BLaER1 treated with 17β-estradiol and CSF1 and Interleukin-3, amounts not matched to agents 10 nM and 100 nM (cell line): ENCODE measurements around the gene TFDP2.
"Not testable (repeated sequence)": the region's sequence is repeated elsewhere in the genome, so short reads cannot be mapped to it uniquely, and the experiment has no call there.

Source experiments
- H3K27ac ChIP-seq, 11 experiments: shearing (Covaris generic); formaldehyde crosslinking; 2 replicates each; pipeline ENCODE4 v1.8.1; 2022
- H3K27me3 ChIP-seq, 11 experiments: shearing (Covaris generic); formaldehyde crosslinking; 2 replicates each; pipeline ENCODE4 v1.8.1; 2022
- H3K36me3 ChIP-seq, 11 experiments: shearing (Covaris generic); formaldehyde crosslinking; 2 replicates each; pipeline ENCODE4 v1.8.1; 2022
- H3K4me1 ChIP-seq, 10 experiments: shearing (Covaris generic); formaldehyde crosslinking; 2 replicates each; pipeline ENCODE4 v1.8.1; 2022
- H3K4me2 ChIP-seq, 11 experiments: shearing (Covaris generic); formaldehyde crosslinking; 2 replicates each; pipeline ENCODE4 v1.8.1; 2022
- H3K4me3 ChIP-seq, 10 experiments: shearing (Covaris generic); formaldehyde crosslinking; 2 replicates each; pipeline ENCODE4 v1.8.1; 2022
- H3K9ac ChIP-seq, 11 experiments: shearing (Covaris generic); formaldehyde crosslinking; 2 replicates each; pipeline ENCODE4 v1.8.1; 2022
- H3K9me3 ChIP-seq, 11 experiments: shearing (Covaris generic); formaldehyde crosslinking; replicated peaks in 1 of 11; 2 replicates each; pipeline ENCODE4 v1.8.1; 2022
- H4K20me1 ChIP-seq, 11 experiments: shearing (Covaris generic); formaldehyde crosslinking; 2 replicates each; pipeline ENCODE4 v1.8.1; 2022
- Cebpa-rat ChIP-seq, 11 experiments: shearing (Covaris generic); IDR thresholded peaks; 2 replicates each; pipeline ENCODE4 v1.8.1; 2022

Gene TFDP2

GRCh38 chr3:142112601-142113000, 36.7 kb downstream of the TFDP2 start:
- peaks cover 0 to 6% (median 0%) of the 10 kb centered on the region in 11 experiments; a peak in 1 of 22 replicates for H3K9me3 ChIP-seq
- no peaks in the 10 kb centered on the region for H3K36me3 ChIP-seq
- peaks cover 0 to 5% (median 0%) of the 10 kb centered on the region in 10 experiments; a peak in 2 of 20 replicates for H3K4me1 ChIP-seq
- no peak overlapping the region for H3K27ac ChIP-seq
- no peak overlapping the region for H3K9ac ChIP-seq
- no peaks in the 10 kb centered on the region for H4K20me1 ChIP-seq
- H3K4me2 ChIP-seq: no peak overlapping the region
- H3K4me3 ChIP-seq: no peak overlapping the region
- peak in 1 of 11 experiments; percentile 46; a peak in 1 of 22 replicates for TF ChIP-seq Cebpa-rat (IDR thresholded peaks at IDR 0.05)
- no peaks in the 10 kb centered on the region for H3K27me3 ChIP-seq

- H3K4me3 ChIP-seq: no peak overlapping the region
- no peak overlapping the region for H3K27ac ChIP-seq
- H4K20me1 ChIP-seq: no peaks in the 10 kb centered on the region
- no peak overlapping the region for H3K9ac ChIP-seq
- no peaks in the 10 kb centered on the region; a peak in 1 of 22 replicates for H3K9me3 ChIP-seq
- no peaks in the 10 kb centered on the region for H3K27me3 ChIP-seq
- no peak for TF ChIP-seq Cebpa-rat (IDR thresholded peaks at IDR 0.05)
- peak overlapping the region in 1 of 11 experiments; percentile 18; a peak in 1 of 22 replicates for H3K4me2 ChIP-seq
- H3K4me1 ChIP-seq: peaks cover 0 to 10% (median 2%) of the 10 kb centered on the region in 10 experiments; a peak in 5 of 20 replicates
- no peaks in the 10 kb centered on the region for H3K36me3 ChIP-seq
Measured at GRCh38 chr3:142106548-142106947, 42.8 kb downstream of the TFDP2 start.

DNA sequence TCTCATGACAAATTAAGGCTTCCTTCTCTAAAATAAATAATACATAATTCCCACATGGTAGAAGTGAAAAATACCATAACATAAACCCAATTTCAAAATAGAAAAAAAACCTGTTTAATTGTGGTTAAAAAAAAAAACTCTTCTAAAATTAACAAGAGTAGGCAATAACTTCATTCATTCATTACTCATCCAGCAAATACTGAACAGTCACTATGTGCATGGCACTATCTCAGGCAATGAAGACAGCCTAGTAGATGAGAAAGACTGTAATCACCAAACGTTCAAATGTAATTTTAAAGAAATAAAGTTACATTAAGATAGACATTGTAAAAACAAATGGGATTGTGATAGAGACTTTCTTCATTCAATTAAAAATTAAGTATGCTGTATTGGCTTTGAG, 43.4 kb downstream of the TFDP2 start:
- H3K4me1 ChIP-seq: peaks cover 0 to 10% (median 2%) of the 10 kb centered on the region in 10 experiments; a peak in 5 of 20 replicates
- no peak overlapping the region for H3K9ac ChIP-seq
- H3K4me3 ChIP-seq: no peak overlapping the region
- no peaks in the 10 kb centered on the region for H3K36me3 ChIP-seq
- H3K27ac ChIP-seq: no peak overlapping the region
- no peaks in the 10 kb centered on the region for H4K20me1 ChIP-seq
- no peak overlapping the region for H3K4me2 ChIP-seq
- no peaks in the 10 kb centered on the region for H3K27me3 ChIP-seq
- TF ChIP-seq Cebpa-rat (IDR thresholded peaks at IDR 0.05): no peak
- H3K9me3 ChIP-seq: no peaks in the 10 kb centered on the region

- Histone ChIP-seq H3K9me3 (no peaks in the 10 kb centered on the region), H3K9ac (no peak overlapping the region), H3K27ac (no peak overlapping the region), H4K20me1 (no peaks in the 10 kb centered on the region), H3K4me2 (no peak overlapping the region), H3K27me3 (no peaks in the 10 kb centered on the region), H3K4me3 (no peak overlapping the region), H3K4me1 (peaks cover 0 to 10% (median 2%) of the 10 kb centered on the region in 10 experiments; a peak in 5 of 20 replicates), H3K36me3 (no peaks in the 10 kb centered on the region)
- no peak for TF ChIP-seq Cebpa-rat (IDR thresholded peaks at IDR 0.05)
Measured at GRCh38 chr3:142104763-142105162, 44.6 kb downstream of the TFDP2 start.

- Histone ChIP-seq H3K4me1 (peaks cover 0 to 9% (median 6%) of the 10 kb centered on the region in 10 experiments; a peak in 10 of 20 replicates), H3K4me2 (no peak overlapping the region), H3K4me3 (no peak overlapping the region), H3K36me3 (no peaks in the 10 kb centered on the region), H4K20me1 (no peaks in the 10 kb centered on the region), H3K9ac (no peak overlapping the region), H3K9me3 (no peaks in the 10 kb centered on the region), H3K27me3 (no peaks in the 10 kb centered on the region), H3K27ac (no peak overlapping the region)
- TF ChIP-seq Cebpa-rat (IDR thresholded peaks at IDR 0.05): no peak
Measured at GRCh38 chr3:142098964-142099363, 50.4 kb downstream of the TFDP2 start.

GRCh38 chr3:142097099-142097843, 52.1 kb downstream of the TFDP2 start:
- Histone ChIP-seq H3K4me2 (no peak overlapping the region), H3K4me1 (peaks cover 0 to 9% (median 6%) of the 10 kb centered on the region in 10 experiments; a peak in 10 of 20 replicates), H3K4me3 (no peak overlapping the region), H3K36me3 (no peaks in the 10 kb centered on the region), H3K9me3 (no peaks in the 10 kb centered on the region), H4K20me1 (no peaks in the 10 kb centered on the region), H3K27ac (no peak overlapping the region), H3K27me3 (no peaks in the 10 kb centered on the region), H3K9ac (no peak overlapping the region)
- no peak for TF ChIP-seq Cebpa-rat (IDR thresholded peaks at IDR 0.05)

DNA sequence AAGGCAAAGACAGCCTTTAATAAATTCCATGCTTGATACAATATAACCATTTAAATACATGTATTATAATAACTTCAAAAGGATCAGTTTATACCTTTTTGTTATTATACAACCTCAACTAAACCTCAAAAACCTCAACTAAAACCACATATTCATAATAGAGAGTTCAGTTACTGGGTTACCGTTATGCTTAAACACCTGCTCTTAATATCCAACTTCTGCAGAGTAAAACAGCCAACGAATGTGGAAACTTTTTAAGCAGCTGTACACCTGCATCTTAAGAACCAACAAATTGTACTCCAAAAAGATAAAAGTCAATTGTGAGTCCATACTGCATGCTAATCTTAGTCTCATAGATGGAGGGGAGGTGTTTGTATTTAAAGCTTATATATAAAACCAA, 53.5 kb downstream of the TFDP2 start:
- Histone ChIP-seq H4K20me1 (no peaks in the 10 kb centered on the region), H3K4me2 (peak overlapping the region in 5 of 11 experiments; percentile 9 to 60 (median 46); a peak in 7 of 22 replicates), H3K27ac (no peak overlapping the region), H3K36me3 (no peaks in the 10 kb centered on the region), H3K9ac (no peak overlapping the region), H3K4me1 (peaks cover 0 to 9% (median 6%) of the 10 kb centered on the region in 10 experiments; a peak in 10 of 20 replicates), H3K4me3 (no peak overlapping the region), H3K27me3 (no peaks in the 10 kb centered on the region), H3K9me3 (no peaks in the 10 kb centered on the region)
- TF ChIP-seq Cebpa-rat (IDR thresholded peaks at IDR 0.05): no peak

DNA sequence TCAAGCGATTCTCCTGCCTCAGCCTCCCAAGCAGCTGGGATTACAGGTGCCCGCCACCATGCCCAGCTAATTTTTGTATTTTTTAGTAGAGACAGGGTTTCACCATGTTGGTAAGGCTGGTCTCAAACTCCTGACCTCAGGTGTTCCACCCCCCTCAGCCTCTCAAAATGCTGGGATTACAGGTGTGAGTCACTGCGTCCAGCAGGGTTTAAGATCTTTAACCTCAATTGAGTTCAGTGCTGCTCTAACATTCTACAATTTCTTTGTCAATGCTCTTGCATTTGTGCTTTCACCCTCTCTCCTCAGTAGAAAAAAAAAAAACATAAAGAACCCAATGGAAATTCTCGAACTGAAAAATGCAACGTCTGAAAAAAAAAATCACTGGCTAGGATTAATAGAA, 60.4 kb downstream of the TFDP2 start:
- H3K4me1 ChIP-seq, H3K27me3 ChIP-seq, H3K4me2 ChIP-seq, H3K9me3 ChIP-seq, H3K9ac ChIP-seq, H3K27ac ChIP-seq, H3K36me3 ChIP-seq, H3K4me3 ChIP-seq, H4K20me1 ChIP-seq: not testable (repeated sequence)

GRCh38 chr3:142088522-142088921, 60.8 kb downstream of the TFDP2 start:
- Histone ChIP-seq H3K9me3 (peaks cover 0 to 8% (median 3%) of the 10 kb centered on the region in 11 experiments; a peak in 2 of 22 replicates), H3K27me3 (no peaks in the 10 kb centered on the region), H3K4me1 (no peaks in the 10 kb centered on the region), H3K9ac (no peak overlapping the region), H3K4me2 (no peak overlapping the region), H3K4me3 (no peak overlapping the region), H3K27ac (no peak overlapping the region), H3K36me3 (no peaks in the 10 kb centered on the region), H4K20me1 (no peaks in the 10 kb centered on the region)
- no peak for TF ChIP-seq Cebpa-rat (IDR thresholded peaks at IDR 0.05)

DNA sequence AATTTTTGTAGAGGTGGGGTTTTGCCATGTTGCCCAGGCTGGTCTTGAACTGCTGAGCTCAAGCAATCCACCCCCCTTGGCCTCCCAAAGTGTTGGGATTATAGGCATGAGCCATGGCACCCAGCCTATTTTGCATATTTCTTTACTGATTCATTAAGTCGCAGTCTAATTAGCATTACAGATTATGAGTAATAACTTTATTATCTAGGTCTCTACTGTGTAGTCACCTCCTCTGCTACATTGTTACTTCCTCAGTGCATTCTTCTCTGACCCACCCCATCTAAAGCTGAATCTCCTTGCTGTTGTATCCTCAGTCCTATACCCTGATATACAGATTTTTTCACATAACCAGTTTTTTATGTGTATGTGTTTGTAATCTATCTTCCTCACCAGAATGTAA, 61.7 kb downstream of the TFDP2 start:
- Histone ChIP-seq H3K4me2 (no peak overlapping the region), H3K36me3 (no peaks in the 10 kb centered on the region), H3K4me1 (no peaks in the 10 kb centered on the region), H3K9ac (no peak overlapping the region), H3K9me3 (peaks cover 0 to 9% (median 5%) of the 10 kb centered on the region in 11 experiments; a peak in 2 of 22 replicates), H4K20me1 (no peaks in the 10 kb centered on the region), H3K4me3 (no peak overlapping the region), H3K27me3 (no peaks in the 10 kb centered on the region), H3K27ac (no peak overlapping the region)
- TF ChIP-seq Cebpa-rat (IDR thresholded peaks at IDR 0.05): no peak
